Upper lobe of right lung (tissue), 1 donor: Measurements from ENCODE around the gene ADD1. TPM values are rescaled to one million over a fixed set of nuclear protein-coding genes. Genes with fewer than 3 reads are reported as not detected.

Experiments
- ATAC-seq: fragments of 200-7000 bp; cut with Tn5 transposase; one replicate; pipeline ENCODE4 v1.9.1; 2020; ENCODE audit warnings: mild to moderate bottlenecking, moderate library complexity
- DNase-seq: peaks from one replicate; pipeline ENCODE4 v3.0.0-alpha.2; 2020
- H3K27ac ChIP-seq: fragments of 200-600 bp; one replicate; pipeline ENCODE4 v1.8.0; 2022
- H3K27me3 ChIP-seq: fragments of 200-600 bp; one replicate; pipeline ENCODE4 v1.8.0; 2022; ENCODE audit warnings: mild to moderate bottlenecking
- H3K36me3 ChIP-seq: fragments of 200-600 bp; one replicate; pipeline ENCODE4 v1.8.0; 2022
- H3K4me1 ChIP-seq: fragments of 200-600 bp; one replicate; pipeline ENCODE4 v1.8.0; 2022
- H3K4me3 ChIP-seq: fragments of 200-600 bp; one replicate; pipeline ENCODE4 v1.8.0; 2022; ENCODE audit warnings: mild to moderate bottlenecking
- H3K9me3 ChIP-seq: fragments of 200-600 bp; one replicate; pipeline ENCODE4 v1.8.0; 2022
- intact Hi-C: fragments of 100-400 bp; cut with DNase I; formaldehyde crosslinking; loops from one replicate; pipeline ENCODE4 v1.11.0; 2022
- total RNA-seq: library from RNA; stranded (reverse); fragmentation: NEBNext Ultra II Directional; extraction: Animal tissue kit (Norgen Biotek cat#: 25700); gene quantifications from one replicate; pipeline ENCODE4 v1.2.1, GENCODE V29; 2021
- TF ChIP-seq, protein P1 (sequence below): fragments of 200-600 bp; IDR thresholded peaks from one replicate; pipeline ENCODE4 v1.8.0; 2022; ENCODE audit warnings: antibody characterized with exemption
- donor health status: DM: no; HTN: yes; CAD: no; lungs with severe emphysema.

ADD1 gene
- total RNA-seq, 1 donor from 2014 or later = 286 TPM

DNA sequence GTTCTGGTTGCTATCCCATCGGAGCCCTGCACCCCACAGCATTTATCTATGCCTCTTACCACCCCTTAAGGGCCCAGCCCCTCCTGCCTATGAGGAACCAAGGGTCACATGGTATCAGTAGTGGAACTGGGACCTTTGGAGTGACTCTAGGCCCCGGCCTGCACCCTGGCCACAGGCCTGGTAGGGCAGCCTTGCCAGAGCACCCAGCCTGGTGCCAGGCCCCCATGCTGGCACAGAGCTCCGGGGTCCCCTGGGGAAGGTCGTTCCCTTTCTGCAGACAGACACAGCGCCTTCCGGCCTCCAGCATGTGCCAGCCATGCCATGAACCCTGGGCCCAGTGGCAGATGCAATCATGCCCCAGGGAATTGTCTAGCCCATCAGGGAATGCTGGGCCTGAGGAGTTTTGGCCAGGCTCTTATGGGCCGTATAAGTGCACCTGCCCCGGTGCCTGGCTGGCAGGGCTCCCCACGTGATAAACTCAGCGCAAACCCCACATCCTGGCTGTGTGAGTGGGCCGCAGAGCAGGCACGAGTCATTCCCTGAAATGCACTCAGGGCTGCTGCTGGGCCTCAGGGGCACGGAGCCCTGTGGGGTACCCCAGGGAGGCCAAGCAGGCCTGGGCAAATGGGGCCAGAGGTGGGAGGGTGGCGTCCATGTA lies 19.8 kb upstream of the ADD1 start:
- Histone ChIP-seq H3K4me3 (no peak overlapping the region), H3K36me3 (peaks cover 73% of the 10 kb centered on the region), H3K27ac (peak overlapping the region; percentile 24), H3K9me3 (no peaks in the 10 kb centered on the region), H3K27me3 (no peaks in the 10 kb centered on the region), H3K4me1 (peaks cover 5% of the 10 kb centered on the region)
- TF ChIP-seq, protein P1, sequence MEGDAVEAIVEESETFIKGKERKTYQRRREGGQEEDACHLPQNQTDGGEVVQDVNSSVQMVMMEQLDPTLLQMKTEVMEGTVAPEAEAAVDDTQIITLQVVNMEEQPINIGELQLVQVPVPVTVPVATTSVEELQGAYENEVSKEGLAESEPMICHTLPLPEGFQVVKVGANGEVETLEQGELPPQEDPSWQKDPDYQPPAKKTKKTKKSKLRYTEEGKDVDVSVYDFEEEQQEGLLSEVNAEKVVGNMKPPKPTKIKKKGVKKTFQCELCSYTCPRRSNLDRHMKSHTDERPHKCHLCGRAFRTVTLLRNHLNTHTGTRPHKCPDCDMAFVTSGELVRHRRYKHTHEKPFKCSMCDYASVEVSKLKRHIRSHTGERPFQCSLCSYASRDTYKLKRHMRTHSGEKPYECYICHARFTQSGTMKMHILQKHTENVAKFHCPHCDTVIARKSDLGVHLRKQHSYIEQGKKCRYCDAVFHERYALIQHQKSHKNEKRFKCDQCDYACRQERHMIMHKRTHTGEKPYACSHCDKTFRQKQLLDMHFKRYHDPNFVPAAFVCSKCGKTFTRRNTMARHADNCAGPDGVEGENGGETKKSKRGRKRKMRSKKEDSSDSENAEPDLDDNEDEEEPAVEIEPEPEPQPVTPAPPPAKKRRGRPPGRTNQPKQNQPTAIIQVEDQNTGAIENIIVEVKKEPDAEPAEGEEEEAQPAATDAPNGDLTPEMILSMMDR = no peak
- peak; percentile 35 for ATAC-seq
- intact Hi-C loops = no loop called here
- DNase-seq = peak; percentile 48

DNA sequence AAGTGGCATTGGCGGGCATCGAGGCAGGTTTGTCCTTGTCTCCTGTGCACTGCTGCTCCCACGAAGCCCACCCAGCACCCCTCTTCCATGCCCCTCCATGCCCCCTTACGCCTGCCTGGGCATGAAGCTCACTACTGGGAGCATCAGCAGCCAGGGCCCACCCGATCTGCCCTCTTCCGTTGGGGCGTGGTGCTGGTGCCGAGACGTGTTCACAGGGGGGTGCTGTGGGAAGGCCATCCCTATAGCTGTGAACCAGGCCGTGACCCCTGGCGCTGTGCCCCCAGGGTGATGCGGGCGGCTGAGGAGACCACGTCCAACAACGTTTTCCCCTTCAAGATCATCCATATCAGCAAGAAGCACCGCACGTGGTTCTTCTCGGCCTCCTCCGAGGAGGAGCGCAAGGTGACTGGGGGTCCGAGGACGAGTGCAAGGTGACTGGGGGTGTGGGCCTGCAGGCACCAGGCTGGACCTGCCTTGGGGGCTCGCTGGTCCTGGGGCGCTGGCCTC lies 19.3 kb upstream of the ADD1 start:
- Histone ChIP-seq H3K9me3 (no peaks in the 10 kb centered on the region), H3K4me3 (no peak overlapping the region), H3K36me3 (peaks cover 74% of the 10 kb centered on the region), H3K27me3 (no peaks in the 10 kb centered on the region), H3K27ac (no peak overlapping the region), H3K4me1 (no peaks in the 10 kb centered on the region)
- intact Hi-C loops = no loop called here
- ATAC-seq = no peak
- TF ChIP-seq, protein P1 = no peak
- DNase-seq = peak; percentile 57

DNA sequence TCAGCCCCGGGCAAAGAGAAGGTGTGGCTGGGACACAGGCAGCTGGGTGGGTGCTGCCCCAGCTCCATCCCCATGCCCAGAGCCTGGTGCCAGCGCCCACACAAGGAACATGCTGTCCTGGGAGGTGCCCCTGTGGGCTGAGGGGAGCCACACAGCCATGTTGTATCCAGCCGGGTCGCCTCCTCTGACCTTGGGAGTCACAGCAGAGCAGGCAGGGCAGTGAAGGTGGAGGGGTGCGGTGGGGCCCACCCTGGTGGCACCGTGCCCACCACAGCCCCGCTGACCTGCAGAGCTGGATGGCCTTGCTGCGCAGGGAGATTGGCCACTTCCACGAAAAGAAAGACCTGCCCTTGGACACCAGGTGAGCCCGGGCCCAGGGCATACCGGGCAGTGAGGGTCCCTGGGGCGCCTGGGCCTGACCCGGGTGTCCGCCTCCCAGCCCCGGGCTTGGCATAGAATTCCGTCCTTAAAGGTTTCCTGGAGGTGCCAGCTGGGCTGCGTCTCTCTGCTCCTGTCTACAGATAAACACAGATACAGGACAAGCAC lies 18.7 kb upstream of the ADD1 start:
- Histone ChIP-seq H3K36me3 (peaks cover 80% of the 10 kb centered on the region), H3K4me3 (no peak overlapping the region), H3K27ac (no peak overlapping the region), H3K4me1 (no peaks in the 10 kb centered on the region), H3K9me3 (no peaks in the 10 kb centered on the region), H3K27me3 (no peaks in the 10 kb centered on the region)
- intact Hi-C loops = no loop called here
- ATAC-seq (no peak), DNase-seq (peak; percentile 59)
- TF ChIP-seq, protein P1 = no peak

DNA sequence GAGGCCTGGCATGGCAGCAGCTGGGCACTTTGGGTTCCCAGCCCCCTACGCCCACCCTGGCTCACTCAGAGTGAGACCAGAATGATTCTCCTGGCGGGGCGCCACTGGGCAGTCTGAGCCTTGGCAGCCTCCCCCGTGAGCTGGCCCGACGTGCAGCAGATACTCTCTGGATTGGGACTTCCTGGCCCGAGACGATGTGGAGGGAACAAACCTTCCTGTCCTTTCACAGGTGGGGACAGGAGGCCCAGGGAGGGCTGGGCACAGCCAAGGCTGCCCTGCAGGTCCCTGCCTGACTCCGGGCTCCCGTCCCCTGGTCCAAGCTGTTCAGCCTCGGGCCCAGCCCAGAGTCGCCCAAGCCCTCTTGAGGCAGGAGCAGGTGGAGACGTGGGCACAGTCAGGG lies 17.9 kb upstream of the ADD1 start:
- DNase-seq = no peak
- peaks cover 82% of the 10 kb centered on the region for H3K36me3 ChIP-seq
- ATAC-seq = no peak
- H3K4me1 ChIP-seq = no peaks in the 10 kb centered on the region
- intact Hi-C loops = no loop called here
- H3K27me3 ChIP-seq = no peaks in the 10 kb centered on the region
- TF ChIP-seq, protein P1 = no peak
- H3K4me3 ChIP-seq = no peak overlapping the region
- H3K9me3 ChIP-seq = no peaks in the 10 kb centered on the region
- H3K27ac ChIP-seq = no peak overlapping the region

DNA sequence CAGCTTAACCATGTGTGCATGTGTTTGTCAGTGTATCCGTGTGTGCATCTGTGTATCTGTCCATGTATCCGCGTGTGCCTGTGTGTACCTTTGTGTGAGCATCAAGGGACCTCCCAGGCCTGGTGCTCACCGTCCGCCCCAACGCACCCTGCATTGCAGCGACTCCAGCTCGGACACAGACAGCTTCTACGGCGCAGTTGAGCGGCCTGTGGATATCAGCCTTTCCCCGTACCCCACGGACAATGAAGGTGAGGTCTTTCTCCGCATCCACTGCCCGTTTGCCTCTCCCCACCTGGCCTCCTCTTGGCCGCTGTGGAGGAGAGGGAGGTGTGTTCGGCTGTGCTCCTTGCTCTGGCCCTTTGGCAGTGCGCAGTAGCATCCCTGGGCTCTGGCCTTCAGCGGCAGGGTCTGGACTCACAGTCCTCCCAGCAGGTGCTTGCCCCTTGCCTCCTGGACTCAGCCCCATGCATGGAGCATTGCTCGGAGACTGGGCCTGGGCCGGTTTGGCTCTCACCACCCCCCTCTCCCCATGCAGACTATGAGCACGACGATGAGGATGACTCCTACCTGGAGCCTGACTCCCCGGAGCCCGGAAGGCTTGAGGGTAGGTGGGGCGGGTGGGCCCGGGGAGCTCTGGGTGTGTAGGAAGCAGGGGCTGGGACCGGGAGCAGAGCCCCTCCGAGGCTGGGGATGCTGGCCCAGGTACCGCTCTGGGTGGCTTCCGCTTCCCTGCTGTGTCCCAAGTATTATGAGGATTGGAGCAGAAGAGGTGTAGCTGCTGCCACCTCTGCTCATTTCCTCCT lies 16.4 kb upstream of the ADD1 start:
- ATAC-seq (no peak), DNase-seq (no peak)
- H3K9me3 ChIP-seq = no peaks in the 10 kb centered on the region
- H3K27me3 ChIP-seq = no peaks in the 10 kb centered on the region
- H3K4me1 ChIP-seq = no peaks in the 10 kb centered on the region
- intact Hi-C loops = no loop called here
- TF ChIP-seq, protein P1 = no peak
- no peak overlapping the region for H3K4me3 ChIP-seq
- no peak overlapping the region for H3K27ac ChIP-seq
- H3K36me3 ChIP-seq = peaks cover 86% of the 10 kb centered on the region
